NCI-H345 treated with DMSO at 0.1 percent for 48 hours (cell line): Measurements from ENCODE around the gene ZSCAN16.

Experiments
- DNase-seq: peaks from one replicate; lab custom pipeline; 2025; ENCODE audit not compliant: unreplicated experiment; lab: John Stamatoyannopoulos, UW

Gene ZSCAN16

DNA sequence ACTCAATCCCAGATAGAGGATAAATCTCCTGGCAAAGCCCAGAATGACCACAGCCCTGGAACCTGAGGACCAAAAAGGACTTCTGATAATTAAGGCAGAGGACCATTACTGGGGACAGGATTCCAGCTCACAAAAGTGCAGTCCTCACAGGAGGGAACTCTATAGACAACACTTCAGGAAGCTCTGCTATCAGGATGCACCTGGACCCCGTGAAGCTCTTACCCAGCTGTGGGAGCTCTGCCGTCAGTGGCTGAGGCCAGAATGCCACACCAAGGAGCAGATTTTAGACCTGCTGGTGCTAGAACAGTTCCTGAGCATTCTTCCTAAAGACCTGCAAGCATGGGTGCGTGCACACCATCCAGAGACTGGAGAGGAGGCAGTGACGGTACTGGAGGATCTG is 992 bp downstream of the ZSCAN16 start:
- no peak for DNase-seq

DNA sequence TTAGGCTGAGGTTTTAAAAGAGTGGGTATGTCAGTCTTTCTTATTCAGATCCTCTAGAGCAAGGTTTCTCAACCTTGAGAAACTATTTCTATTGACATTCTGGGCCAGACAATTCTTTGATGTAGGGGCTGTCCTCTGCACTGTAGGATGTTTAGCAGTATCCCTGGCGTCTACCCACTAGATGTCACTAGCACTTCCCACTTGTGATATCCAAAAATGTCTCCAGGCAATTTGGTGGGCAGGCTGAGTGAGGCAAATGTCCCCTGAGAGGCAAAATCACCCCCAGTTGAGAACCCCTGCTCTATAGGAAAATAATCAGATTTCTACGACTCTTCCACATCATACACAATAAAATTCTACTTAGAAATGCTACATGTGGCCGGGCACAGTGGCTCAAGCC is 9.6 kb downstream of the ZSCAN16 start:
- no peak for DNase-seq

DNA sequence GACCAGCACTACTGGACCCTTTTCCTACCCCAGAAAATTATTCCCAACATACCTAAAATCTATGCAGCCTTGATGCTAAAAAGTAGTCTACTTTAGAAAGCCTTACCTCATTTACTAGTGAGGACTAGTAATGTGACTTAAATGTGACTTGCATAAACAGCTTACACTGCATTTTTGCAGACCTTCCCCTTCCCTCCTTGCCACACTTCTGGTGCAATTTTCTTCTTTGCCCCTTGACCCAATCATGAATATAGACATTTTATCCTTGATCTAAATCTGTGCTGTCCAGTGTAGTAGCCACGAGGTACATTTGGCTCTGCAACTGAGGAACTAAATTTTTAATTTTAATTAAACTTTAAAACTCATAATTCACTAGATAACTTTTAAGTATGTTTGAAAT is 10.3 kb downstream of the ZSCAN16 start:
- DNase-seq, result no peak

DNA sequence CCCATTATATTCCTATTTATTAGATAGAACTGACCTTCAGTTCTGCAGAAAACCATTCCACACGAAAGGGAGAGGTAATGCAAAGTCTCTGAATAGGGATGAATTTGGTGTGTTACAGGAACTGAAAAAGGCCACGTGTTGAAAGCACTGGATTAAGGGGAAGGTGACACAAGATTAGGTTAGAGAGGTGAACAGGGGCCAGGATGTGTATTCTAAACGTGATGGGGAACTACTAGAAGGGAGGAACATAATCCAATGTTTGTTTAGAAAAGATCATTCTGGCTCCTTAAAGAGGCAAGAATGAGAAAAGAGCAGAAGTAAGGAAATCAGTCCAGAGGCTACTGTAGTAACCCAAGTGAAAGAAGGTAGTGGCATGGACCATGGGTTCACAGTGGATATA is 11.0 kb downstream of the ZSCAN16 start:
- DNase-seq, result no peak

DNA sequence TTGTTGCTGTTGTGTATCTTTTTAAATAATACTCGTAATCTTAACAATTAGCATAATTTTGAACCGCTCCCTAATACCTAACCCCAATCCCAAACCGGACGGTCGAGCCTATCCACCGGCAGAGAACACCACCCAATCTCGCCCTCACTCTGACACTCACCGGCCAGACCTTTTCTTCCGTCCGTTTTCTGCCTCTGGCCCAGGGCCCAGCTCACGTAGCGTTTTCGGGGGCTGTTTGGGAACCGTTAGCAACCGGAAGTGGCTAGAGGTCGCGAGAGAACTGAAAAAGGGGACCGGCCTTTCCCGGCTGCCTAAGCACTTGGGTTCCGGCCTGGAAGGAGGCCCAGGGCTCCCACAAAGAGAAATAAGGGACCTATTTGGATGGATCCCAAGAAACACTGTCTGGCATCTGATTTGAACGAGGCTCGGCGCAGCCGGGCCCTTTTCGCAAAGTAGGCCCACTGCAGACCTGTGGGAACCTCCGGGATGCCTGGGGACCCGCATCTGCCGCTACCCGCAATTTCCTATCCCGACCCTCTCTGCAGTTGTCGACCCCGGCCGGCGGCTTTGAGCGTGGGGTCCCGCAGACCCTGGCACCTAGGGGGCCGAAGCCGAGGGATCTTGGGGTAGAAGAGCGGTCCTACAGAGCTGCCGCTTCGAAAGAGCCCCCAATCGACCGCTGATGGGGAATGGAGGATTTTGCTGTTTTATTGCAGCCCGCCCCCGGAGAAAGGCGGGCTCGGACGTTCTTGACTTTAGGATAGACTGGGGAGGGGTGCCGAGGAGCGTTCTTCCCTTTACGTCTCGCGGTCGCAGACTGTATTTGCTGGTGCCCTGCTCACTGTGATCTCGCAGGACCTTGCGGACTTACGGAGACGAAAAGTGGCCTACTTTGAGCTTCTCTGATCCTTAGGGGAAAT is 12.4 kb downstream of the ZSCAN16 start:
- DNase-seq, result peak; percentile 88

DNA sequence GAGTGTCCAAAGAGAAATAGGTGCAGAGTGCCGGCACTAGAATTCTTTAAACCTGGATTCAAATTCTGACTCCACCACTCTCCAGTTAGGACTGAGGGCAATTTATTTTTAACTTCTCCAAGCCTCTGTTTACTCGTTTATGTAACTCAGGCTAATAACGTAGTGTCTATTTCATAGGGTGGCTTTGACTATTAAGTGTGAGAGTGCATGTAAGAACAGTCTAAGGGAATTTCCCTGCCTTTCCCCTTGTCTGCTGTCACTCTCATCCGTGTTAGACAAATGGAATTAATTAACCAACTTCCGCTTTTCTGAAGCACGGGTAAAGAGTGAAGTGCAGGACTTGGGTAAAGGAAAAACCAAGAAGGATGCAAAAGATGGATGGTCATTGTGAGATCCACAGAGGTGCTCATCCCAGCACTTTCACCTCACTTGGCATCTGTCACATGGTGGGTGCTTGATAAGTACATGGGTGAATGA is 13.1 kb downstream of the ZSCAN16 start:
- no peak for DNase-seq

DNA sequence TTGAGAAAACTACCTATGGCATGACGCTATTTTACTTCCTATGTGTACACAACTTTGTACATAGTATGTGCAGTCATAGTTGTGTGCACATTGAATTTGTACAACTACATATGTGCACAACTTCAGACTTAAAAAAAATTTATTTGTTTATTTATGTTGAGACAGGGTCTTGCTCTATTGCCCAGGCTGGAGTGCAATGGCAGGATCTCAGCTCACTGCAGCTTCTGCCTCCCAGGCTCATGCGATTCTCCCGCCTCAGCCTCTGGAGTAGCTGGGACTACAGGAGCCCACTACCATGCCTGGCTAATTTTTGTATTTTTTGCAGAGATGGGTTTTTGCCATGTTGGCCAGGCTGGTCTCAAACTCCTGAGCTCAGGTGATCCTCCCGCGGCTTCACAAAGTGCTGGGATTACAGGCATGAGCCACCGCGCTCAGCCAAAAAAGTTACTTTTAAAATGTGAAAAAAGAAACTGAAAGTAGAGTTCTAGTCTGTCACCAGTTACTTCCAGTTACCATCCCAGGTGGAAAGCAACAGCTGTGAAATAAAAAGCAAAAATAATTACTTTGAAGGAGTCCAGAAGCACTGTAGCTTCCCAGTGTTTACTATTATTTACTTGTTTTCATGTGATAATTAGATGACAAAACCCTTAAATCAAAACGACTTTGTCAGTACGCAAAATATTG is 15.6 kb downstream of the ZSCAN16 start:
- no peak for DNase-seq

DNA sequence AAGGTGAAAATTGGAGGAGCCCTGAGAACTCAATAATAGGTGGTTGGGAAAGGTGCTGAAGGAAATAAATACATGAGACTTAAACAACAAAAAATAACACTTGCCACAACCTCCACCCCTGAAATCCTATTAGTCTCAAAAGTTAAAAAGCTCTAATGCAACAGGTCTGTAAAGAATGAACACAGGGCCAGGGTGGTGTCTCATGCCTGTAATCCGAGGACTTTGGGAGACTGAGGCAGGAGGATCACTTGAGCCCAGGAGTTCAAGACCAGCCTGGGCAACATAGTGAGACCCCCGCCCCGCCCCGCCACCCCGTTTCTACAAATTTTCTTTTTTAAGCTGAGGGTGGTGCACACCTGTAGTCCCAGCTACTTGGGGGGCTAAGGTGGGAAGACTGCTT is 16.2 kb downstream of the ZSCAN16 start:
- no peak for DNase-seq

DNA sequence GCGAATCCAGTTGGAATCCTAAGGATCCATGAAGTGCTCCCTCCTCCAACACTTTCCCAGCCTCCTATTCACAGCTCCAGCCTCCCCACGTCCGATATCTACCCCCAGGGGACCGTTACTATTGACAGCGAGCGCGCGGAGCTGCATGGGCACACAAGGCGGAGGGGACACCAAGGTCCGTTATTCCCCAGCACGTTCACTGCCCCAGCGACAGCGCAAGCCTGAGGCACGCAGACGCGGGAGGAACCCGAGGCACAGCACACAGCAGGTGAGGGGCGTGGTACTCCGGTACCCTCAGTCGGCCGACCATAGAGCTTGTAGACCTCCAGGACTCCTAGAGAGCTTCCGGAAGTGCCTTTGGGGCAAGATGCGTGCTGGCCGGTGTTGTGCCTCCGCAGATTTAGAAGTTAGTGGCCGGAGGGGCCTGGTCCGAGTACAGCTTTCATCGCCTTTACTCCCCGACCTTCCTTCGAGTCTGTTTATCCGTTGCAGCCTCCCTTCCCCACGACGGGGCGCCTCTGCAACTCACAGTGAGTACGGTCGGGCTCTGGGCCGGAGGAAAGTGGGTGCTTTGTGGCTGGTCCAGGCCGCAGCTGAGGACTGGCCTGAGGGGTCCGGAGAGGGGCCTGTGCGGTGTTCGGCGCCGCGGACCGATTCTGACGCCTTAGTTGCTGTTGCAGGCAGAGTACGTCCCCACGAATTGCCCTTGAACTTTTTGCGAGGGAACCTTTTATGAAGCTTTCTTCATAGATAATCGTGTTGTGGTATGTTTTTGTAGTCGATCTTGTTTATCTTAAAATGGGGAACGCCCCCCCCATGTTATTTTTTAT is 17.3 kb downstream of the ZSCAN16 start, which contains the start of gene ZKSCAN8:
Gene ZKSCAN8 (plus strand): TSS at position 384 of the 830 bp plus-strand sequence. CDS start 6,525 bp downstream, outside the sequence.
- DNase-seq, result peak; percentile 92

DNA sequence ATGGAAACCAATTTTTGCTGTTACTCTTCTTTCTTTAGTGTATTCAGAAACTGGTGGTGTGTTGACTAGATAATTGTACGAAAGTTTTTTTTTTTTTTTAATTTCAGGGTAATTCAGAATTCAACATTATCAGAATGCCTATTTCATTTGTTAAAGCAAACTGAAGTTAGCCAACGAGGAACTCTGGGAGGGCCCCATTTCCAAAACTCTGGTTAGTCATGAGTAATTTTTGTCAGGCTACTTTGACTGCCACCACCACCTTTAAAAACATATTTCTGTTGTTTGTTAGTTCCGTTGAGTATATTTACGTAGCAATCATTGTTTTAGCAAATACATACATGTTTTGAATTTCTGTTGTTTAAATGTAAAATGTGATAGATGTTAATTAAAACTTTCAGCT is 18.0 kb downstream of the ZSCAN16 start:
- no peak for DNase-seq

DNA sequence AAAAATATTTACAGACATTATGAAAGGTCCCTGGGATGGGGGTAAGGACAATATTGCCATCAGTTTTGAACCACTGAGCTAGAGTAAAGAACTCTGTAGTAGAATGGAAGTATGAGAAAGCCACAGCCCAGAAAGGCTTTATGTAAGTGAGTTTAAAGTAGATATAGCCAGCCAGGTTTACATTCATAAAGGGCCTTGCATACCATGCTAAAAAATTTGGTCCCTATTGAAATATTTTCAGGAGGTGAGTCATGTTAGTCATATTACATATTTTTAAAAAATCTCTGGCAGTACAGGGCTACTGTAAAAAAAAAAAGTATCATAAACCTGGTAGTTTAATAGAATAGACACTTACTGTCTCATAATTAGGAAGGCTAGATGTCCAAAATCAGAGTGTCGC is 20.8 kb downstream of the ZSCAN16 start:
- DNase-seq, result no peak

DNA sequence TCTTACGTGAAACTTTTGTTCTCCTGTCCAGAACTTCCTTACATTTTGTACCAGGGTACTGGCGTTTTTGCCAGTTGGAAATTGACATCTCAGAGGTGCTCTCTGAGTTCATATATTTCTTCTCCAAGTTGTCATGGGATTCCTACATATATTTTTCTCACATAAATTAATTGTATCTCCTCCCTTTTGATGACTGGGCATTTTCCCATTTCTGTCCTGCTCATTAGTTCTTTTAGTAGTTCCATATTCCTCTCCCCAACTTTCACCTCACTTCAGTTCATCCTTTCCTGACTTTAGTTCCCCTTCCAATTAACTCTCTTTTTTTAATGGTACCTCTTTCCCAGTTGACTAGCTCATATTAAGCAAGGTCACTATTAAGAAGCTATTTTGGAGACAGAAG is 28.1 kb downstream of the ZSCAN16 start:
- no peak for DNase-seq

DNA sequence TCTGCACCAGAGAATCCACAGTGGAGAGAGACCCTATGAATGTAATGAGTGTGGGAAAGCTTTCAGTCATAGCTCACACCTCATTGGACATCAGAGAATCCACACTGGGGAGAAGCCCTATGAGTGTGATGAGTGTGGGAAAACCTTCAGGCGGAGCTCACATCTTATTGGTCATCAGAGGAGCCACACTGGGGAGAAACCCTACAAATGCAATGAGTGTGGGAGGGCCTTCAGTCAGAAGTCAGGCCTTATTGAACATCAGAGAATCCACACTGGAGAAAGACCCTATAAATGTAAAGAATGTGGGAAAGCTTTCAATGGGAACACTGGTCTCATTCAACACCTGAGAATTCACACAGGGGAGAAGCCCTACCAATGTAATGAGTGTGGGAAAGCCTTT is 29.1 kb downstream of the ZSCAN16 start:
- no peak for DNase-seq

DNA sequence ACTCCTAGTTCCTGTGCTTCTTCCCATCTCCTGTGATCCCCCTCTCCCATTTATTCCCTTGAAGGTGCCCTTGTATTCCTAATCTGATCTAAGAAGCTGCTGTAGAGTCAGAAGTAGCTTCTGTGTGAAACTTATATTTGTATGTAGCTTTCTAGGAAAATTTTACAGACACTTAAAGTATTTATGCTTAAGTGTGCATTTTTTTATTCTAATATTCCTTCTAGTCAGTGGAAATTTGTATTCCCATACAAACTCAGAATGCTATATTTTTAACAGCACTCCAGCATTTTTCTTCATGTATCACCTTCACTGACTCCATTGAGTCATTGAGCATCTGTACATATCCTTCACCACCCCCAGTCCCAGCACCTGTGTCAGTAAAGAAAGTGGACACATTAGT is 29.9 kb downstream of the ZSCAN16 start:
- no peak for DNase-seq

DNA sequence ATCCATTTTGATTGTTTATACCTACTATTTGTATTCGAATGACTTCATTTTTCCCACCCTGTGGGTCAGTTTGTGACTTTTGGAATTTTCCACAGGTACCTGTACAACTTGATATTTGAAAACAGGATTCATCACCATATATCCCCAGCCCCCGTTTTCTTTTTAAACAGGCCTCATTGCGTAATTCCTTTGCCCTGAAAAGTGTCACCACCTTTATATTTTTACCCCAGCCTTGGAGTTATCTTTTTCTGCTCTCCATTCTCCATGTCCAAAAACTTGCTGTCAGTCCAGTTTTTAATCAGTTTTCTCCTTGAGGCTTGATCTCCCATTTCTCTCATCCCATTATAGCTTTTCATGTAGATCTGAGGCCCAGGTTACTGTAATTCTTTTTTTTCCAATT is 33.9 kb downstream of the ZSCAN16 start:
- no peak for DNase-seq

DNA sequence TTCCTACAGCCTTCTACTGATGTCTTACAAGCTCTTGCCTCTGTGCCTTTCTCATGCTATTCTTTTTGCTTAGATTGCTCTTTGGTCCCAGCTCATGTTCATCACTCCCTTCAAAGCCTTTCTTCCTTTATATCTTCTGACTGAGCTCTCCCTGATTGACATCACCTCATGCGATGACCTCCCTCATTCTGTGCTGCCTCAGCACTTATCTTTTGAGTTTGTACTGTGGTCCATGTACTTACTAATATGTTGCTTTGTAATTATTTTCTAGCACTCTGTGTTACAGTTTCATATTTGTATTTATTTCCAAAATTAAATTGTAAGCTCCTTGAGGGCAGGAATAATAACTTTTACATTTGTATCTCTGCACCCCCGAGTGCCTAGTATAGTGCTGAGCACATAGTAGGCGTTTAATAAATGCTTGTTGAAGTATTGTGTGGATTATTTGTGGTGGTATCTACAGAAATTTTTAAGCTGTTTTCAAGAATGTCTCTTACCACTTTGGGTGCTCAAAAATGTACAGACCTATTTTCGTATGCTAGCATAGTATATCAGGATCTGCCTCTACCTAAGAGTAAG is 34.7 kb downstream of the ZSCAN16 start:
- DNase-seq, result no peak

DNA sequence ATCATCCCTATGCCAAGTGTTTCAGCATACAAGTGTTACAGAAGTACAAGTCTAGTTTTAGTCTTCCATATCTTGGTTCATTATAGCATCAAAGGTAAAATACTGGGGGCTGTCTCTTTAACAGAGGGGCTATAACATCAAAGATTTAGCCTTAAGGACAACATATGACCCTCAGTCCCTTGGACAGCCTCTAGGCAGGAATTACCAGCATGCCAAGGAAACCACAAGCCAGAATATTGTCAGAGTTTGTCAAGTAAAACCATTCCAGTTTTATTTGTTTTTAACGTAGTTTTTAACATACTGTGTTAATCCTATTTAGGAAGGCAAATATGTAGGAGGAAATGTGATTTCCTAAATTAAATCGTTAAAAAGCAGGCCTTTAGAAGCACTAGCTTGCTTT is 35.8 kb downstream of the ZSCAN16 start:
- DNase-seq, result no peak

DNA sequence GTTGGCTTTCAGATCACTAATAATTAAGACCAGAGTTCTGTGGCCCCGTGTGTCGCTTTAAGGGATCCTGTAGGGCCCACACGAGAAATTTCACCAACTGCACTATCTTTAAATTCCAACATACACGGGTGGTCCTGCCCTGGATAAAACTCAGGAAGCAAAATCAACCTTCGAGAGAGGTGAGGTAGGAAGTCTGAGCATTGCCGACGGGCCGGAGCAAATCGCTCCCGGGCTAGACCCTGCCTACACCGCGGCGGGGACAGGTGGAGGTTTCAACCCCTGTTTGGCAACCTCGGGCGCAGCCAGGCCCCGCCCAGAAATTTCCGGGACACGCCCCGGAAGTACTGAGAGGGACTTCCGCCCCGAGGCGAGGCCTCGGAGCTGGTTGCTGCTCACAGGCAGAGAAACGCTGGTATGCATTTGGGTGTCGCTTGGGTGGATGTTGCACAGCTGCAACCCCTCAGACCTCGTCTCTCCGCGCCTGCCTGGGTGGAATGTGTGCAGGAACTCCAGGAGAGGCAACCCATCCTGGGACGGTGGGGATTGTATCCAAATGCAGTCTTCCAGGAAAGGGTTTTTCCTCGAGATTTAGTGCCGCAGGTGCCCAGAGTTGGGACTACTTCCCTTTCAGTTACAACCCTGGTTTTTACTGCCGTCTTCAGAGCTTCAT is 37.1 kb downstream of the ZSCAN16 start:
- no peak for DNase-seq

DNA sequence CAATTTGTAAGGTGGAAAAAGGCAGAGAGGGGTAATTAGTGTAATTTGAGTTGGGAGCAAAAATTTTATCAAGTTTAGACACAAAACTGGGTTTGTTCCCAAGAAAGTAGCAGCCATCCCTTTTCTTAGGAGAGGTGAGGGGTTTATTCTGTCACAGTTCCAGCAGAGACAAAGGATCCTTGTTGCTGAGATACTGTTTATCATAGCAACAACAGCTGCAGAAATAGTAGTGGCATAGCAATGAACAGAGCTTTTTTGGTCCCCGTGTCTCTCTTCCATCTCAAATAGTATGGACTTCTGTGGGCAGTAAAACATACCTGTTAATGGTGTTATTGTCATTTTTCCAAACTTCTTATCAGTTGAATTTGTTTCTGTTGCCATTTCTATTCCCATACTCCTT is 41.2 kb downstream of the ZSCAN16 start:
- DNase-seq, result no peak

DNA sequence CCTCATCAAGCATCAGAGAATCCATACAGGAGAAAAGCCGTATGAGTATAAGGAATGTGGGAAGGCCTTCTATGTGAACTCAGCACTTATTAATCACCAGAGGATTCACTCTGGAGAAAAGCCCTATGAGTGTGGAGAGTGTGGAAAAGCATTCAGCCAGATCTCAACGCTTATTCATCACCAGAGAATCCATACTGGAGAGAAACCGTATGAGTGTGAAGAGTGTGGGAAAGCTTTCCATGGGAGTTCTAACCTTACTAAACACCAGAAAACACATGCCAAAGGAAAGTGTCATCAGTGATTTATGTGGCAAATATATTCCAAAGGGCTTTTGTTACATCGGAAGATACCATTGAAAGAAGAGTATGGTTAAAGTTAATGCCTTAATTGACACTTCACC is 42.7 kb downstream of the ZSCAN16 start:
- DNase-seq, result no peak
